ENCODE data around the gene TSPAN2. TPM values are rescaled to one million over a fixed set of nuclear protein-coding genes. Genes with fewer than 3 reads are reported as not detected.

Gene TSPAN2
- total and polyA plus RNA-seq, 2 experiments from 2014 or later = 11.2 to 11.8 TPM

- ATAC-seq = no peak
- Mint-ChIP-seq H3K4me3 (no peak overlapping the region), H3K36me3 (ENCODE audit: low read depth) (no peaks in the 10 kb centered on the region)
Observed at GRCh38 chr1:115130786-115131185, 41.5 kb upstream of the TSPAN2 start.

More at GRCh38 chr1:115130786-115131185, 41.5 kb upstream of the TSPAN2 start:
- no peak overlapping the region for H2AFZ ChIP-seq
- H3K79me2 ChIP-seq (replicated peaks; ENCODE audit: insufficient read depth) = no peaks in the 10 kb centered on the region
- no peak overlapping the region for H3K27ac ChIP-seq (ENCODE audit: low read depth)
- no peak overlapping the region for H3K4me3 ChIP-seq
- peaks cover 3% of the 10 kb centered on the region for H3K27me3 Mint-ChIP-seq (ENCODE audit: insufficient read depth, low read depth, poor library complexity)
- no peak for DNase-seq (ENCODE audit: low spot score)
- no peaks in the 10 kb centered on the region for H3K4me1 Mint-ChIP-seq
- H3K27me3 ChIP-seq (ENCODE audit: insufficient read depth) = no peaks in the 10 kb centered on the region
- H3K4me1 ChIP-seq (ENCODE audit: insufficient read depth) = no peaks in the 10 kb centered on the region
- no peak overlapping the region for H3K27ac Mint-ChIP-seq
- H3F3A ChIP-seq (replicated peaks; ENCODE audit: low read depth) = no peaks in the 10 kb centered on the region
- TF ChIP-seq, protein P1, sequence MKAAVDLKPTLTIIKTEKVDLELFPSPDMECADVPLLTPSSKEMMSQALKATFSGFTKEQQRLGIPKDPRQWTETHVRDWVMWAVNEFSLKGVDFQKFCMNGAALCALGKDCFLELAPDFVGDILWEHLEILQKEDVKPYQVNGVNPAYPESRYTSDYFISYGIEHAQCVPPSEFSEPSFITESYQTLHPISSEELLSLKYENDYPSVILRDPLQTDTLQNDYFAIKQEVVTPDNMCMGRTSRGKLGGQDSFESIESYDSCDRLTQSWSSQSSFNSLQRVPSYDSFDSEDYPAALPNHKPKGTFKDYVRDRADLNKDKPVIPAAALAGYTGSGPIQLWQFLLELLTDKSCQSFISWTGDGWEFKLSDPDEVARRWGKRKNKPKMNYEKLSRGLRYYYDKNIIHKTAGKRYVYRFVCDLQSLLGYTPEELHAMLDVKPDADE (IDR thresholded peaks at IDR 0.05) = no peak
- TF ChIP-seq NANOG (IDR thresholded peaks at IDR 0.05; ENCODE audit: borderline replicate concordance) (no peak), ZNF462 (CRISPR knock-in tag; IDR thresholded peaks at IDR 0.05) (no peak), STAT1 (IDR thresholded peaks at IDR 0.05; ENCODE audit: unreplicated experiment) (no peak), EZH2phosphoT487 (IDR thresholded peaks at IDR 0.05; ENCODE audit: unreplicated experiment) (no peak), REST (IDR thresholded peaks at IDR 0.05; ENCODE audit: unreplicated experiment) (no peak), ZNF114 (CRISPR knock-in tag; IDR thresholded peaks at IDR 0.05) (no peak), CTCF (conservative IDR thresholded peaks at IDR 0.05; ENCODE audit: low read depth in 2 of 2) (no peak), POLR2AphosphoS5 (IDR thresholded peaks at IDR 0.05; ENCODE audit: low read depth) (no peak), JUNB (IDR thresholded peaks at IDR 0.05; ENCODE audit: unreplicated experiment) (no peak), CREB1 (CRISPR knock-in tag; IDR thresholded peaks at IDR 0.05; ENCODE audit: low read depth) (no peak), EZH2 (IDR thresholded peaks at IDR 0.05; ENCODE audit: low read depth, unreplicated experiment) (no peak), ZNF331 (CRISPR knock-in tag; IDR thresholded peaks at IDR 0.05; ENCODE audit: low read depth) (no peak)
- H3K9me3 Mint-ChIP-seq = no peaks in the 10 kb centered on the region
- no peaks in the 10 kb centered on the region for H4K20me1 ChIP-seq (replicated peaks; ENCODE audit: insufficient read depth)
- H3K36me3 ChIP-seq (ENCODE audit: insufficient read depth) = no peaks in the 10 kb centered on the region
- H3K9me2 ChIP-seq (ENCODE audit: insufficient read depth) = peaks cover 6% of the 10 kb centered on the region; the same call in 1 of the 2 replicates
- H3K4me2 ChIP-seq = no peak overlapping the region

Data from GM23338 (cell line).